Measurements from ENCODE around the gene APOL3. TPM values are rescaled to one million over a fixed set of nuclear protein-coding genes. Genes with fewer than 3 reads are reported as not detected.
A peak's percentile ranks its signal among the peaks of the same experiment; 100 is the strongest.

The APOL3 gene
- total and polyA plus RNA-seq, 2 of the 13 experiments (the other 11 are each of a cell fraction or from before 2014, with no cell fraction given): 3.8 to 5.4 TPM

DNA sequence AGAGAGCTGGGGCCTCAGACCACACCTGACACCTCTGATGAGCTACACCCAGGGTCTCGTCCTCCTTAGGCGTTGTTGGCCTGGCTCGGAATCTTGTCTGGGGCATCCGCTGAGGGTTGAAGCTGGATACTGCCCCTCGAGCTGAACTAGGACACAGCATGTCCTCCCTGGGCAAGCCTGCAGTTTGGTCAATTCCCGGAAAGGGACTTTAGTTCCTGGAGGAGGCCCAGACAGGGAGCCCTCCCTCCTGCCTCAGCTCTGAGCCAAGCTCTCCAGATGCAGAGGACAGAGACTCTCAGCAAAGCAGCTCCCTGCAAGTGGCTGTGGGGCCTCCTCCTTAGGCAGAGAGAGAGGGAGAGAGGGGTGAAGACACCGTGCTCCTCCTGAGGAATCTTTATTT is 4.9 kb downstream of the APOL3 start:
- Histone ChIP-seq H4K20me1 (ENCODE audit: insufficient read depth, low read length) (no peaks in the 10 kb centered on the region), H3K4me1 (ENCODE audit: insufficient read depth, low read length) (peaks cover 80% of the 10 kb centered on the region), H3K9ac (ENCODE audit: insufficient read depth, low read depth, low read length) (peak overlapping the region; percentile 67), H3K27ac (ENCODE audit: extremely low read length, insufficient read depth, low read length) (peak overlapping the region; percentile 64), H3K36me3 (replicated peaks in 1 of 2; ENCODE audit: control insufficient read depth in 1 of 2, insufficient read depth in 2 of 2, low read length in 2 of 2) (no peaks in the 10 kb centered on the region), H3K4me3 (replicated peaks in 1 of 3; ENCODE audit: insufficient read depth in 1 of 3, low read depth in 2 of 3, low read length in 3 of 3) (peak overlapping the region; percentile 75 to 81 (median 76)), H3K4me2 (ENCODE audit: low read depth, low read length) (peak overlapping the region; percentile 85), H3K27me3 (ENCODE audit: control insufficient read depth in 1 of 2, insufficient read depth in 2 of 2, low read length in 2 of 2) (peaks cover 0 to 4% of the 10 kb centered on the region in 2 experiments; a peak in 1 of 5 replicates), H3K79me2 (ENCODE audit: insufficient read depth, low read length) (no peaks in the 10 kb centered on the region), H2AFZ (ENCODE audit: low read length) (no peak overlapping the region), H3K9me3 (ENCODE audit: low read length) (peaks cover 8% of the 10 kb centered on the region; the same call in 1 of the 2 replicates)
- FAIRE-seq (no peak), ATAC-seq (peak; percentile 83), DNase-seq (ENCODE audit: low spot score) (peak; percentile 35)
- no TSS peak for BruUV-seq (replicated peaks)
- intact Hi-C loops (cut with micrococcal nuclease; ENCODE audit: unreplicated experiment): no loop called here
- ChIA-PET CTCF (ENCODE audit: low intra/inter-chr PET ratio, low total read pairs) (no interaction called here), POLR2A (interaction anchor here (0.7 to 2.3 kb wide), 4 partner anchors 8 to 97 kb away, joined by 3 to 8 read pairs (median 6); partner anchors contain the start of genes APOL1 and APOL2)
- in situ Hi-C loops (cut with HindIII; ENCODE audit: extremely low pct_ligation_motif_present, low pct_unique_long_range_greater_than_20kb): no loop called here
- WGBS (ENCODE audit: low lambda C conversion rate): 5% methylated on average over 2 of the region's 7 CpGs
- TF ChIP-seq, protein P1, sequence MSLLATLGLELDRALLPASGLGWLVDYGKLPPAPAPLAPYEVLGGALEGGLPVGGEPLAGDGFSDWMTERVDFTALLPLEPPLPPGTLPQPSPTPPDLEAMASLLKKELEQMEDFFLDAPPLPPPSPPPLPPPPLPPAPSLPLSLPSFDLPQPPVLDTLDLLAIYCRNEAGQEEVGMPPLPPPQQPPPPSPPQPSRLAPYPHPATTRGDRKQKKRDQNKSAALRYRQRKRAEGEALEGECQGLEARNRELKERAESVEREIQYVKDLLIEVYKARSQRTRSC (CRISPR knock-in tag; IDR thresholded peaks at IDR 0.05; ENCODE audit: low read depth): no peak
- TF ChIP-seq, protein P2, sequence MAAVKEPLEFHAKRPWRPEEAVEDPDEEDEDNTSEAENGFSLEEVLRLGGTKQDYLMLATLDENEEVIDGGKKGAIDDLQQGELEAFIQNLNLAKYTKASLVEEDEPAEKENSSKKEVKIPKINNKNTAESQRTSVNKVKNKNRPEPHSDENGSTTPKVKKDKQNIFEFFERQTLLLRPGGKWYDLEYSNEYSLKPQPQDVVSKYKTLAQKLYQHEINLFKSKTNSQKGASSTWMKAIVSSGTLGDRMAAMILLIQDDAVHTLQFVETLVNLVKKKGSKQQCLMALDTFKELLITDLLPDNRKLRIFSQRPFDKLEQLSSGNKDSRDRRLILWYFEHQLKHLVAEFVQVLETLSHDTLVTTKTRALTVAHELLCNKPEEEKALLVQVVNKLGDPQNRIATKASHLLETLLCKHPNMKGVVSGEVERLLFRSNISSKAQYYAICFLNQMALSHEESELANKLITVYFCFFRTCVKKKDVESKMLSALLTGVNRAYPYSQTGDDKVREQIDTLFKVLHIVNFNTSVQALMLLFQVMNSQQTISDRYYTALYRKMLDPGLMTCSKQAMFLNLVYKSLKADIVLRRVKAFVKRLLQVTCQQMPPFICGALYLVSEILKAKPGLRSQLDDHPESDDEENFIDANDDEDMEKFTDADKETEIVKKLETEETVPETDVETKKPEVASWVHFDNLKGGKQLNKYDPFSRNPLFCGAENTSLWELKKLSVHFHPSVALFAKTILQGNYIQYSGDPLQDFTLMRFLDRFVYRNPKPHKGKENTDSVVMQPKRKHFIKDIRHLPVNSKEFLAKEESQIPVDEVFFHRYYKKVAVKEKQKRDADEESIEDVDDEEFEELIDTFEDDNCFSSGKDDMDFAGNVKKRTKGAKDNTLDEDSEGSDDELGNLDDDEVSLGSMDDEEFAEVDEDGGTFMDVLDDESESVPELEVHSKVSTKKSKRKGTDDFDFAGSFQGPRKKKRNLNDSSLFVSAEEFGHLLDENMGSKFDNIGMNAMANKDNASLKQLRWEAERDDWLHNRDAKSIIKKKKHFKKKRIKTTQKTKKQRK (IDR thresholded peaks at IDR 0.05; ENCODE audit: low read length): no peak
- TF ChIP-seq ZNF839 (CRISPR knock-in tag; IDR thresholded peaks at IDR 0.05; ENCODE audit: borderline replicate concordance): no peak
- TF ChIP-seq, protein P3, sequence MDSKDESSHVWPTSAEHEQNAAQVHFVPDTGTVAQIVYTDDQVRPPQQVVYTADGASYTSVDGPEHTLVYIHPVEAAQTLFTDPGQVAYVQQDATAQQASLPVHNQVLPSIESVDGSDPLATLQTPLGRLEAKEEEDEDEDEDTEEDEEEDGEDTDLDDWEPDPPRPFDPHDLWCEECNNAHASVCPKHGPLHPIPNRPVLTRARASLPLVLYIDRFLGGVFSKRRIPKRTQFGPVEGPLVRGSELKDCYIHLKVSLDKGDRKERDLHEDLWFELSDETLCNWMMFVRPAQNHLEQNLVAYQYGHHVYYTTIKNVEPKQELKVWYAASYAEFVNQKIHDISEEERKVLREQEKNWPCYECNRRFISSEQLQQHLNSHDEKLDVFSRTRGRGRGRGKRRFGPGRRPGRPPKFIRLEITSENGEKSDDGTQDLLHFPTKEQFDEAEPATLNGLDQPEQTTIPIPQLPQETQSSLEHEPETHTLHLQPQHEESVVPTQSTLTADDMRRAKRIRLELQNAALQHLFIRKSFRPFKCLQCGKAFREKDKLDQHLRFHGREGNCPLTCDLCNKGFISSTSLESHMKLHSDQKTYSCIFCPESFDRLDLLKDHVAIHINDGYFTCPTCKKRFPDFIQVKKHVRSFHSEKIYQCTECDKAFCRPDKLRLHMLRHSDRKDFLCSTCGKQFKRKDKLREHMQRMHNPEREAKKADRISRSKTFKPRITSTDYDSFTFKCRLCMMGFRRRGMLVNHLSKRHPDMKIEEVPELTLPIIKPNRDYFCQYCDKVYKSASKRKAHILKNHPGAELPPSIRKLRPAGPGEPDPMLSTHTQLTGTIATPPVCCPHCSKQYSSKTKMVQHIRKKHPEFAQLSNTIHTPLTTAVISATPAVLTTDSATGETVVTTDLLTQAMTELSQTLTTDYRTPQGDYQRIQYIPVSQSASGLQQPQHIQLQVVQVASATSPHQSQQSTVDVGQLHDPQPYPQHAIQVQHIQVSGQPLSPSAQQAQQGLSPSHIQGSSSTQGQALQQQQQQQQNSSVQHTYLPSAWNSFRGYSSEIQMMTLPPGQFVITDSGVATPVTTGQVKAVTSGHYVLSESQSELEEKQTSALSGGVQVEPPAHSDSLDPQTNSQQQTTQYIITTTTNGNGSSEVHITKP (CRISPR knock-in tag; IDR thresholded peaks at IDR 0.05; ENCODE audit: low read depth): no peak
- TF ChIP-seq HHEX (CRISPR knock-in tag; IDR thresholded peaks at IDR 0.05): no peak
- no peak for TF ChIP-seq CBX5 (CRISPR knock-in tag; IDR thresholded peaks at IDR 0.05; ENCODE audit: borderline replicate concordance)
- TF ChIP-seq ZNF546 (CRISPR knock-in tag; conservative IDR thresholded peaks at IDR 0.05): no peak
- no peak for TF ChIP-seq ZNF747 (CRISPR knock-in tag; IDR thresholded peaks at IDR 0.05; ENCODE audit: borderline replicate concordance)
- no peak for TF ChIP-seq ZBTB7A (CRISPR knock-in tag; IDR thresholded peaks at IDR 0.05)
- TF ChIP-seq HDAC2 (CRISPR knock-in tag; IDR thresholded peaks at IDR 0.05): peak; percentile 19; the same call in 1 of the 2 replicates
- TF ChIP-seq, protein P4, sequence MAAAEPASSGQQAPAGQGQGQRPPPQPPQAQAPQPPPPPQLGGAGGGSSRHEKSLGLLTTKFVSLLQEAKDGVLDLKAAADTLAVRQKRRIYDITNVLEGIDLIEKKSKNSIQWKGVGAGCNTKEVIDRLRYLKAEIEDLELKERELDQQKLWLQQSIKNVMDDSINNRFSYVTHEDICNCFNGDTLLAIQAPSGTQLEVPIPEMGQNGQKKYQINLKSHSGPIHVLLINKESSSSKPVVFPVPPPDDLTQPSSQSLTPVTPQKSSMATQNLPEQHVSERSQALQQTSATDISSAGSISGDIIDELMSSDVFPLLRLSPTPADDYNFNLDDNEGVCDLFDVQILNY (CRISPR knock-in tag; conservative IDR thresholded peaks at IDR 0.05): no peak
- TF ChIP-seq, protein P5, sequence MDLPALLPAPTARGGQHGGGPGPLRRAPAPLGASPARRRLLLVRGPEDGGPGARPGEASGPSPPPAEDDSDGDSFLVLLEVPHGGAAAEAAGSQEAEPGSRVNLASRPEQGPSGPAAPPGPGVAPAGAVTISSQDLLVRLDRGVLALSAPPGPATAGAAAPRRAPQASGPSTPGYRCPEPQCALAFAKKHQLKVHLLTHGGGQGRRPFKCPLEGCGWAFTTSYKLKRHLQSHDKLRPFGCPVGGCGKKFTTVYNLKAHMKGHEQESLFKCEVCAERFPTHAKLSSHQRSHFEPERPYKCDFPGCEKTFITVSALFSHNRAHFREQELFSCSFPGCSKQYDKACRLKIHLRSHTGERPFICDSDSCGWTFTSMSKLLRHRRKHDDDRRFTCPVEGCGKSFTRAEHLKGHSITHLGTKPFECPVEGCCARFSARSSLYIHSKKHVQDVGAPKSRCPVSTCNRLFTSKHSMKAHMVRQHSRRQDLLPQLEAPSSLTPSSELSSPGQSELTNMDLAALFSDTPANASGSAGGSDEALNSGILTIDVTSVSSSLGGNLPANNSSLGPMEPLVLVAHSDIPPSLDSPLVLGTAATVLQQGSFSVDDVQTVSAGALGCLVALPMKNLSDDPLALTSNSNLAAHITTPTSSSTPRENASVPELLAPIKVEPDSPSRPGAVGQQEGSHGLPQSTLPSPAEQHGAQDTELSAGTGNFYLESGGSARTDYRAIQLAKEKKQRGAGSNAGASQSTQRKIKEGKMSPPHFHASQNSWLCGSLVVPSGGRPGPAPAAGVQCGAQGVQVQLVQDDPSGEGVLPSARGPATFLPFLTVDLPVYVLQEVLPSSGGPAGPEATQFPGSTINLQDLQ (CRISPR knock-in tag; IDR thresholded peaks at IDR 0.05): no peak
- TF ChIP-seq HNRNPUL1 (IDR thresholded peaks at IDR 0.05; ENCODE audit: low read depth, low read length): no peak

Data from HepG2 (cell line).